Activated CD4-positive, alpha-beta memory T cell treated with anti-CD3 and anti-CD28 coated beads, Interleukin-2, amount 10 ng/mL, durations not matched to agents 7 days and 5 days (primary cell): ENCODE data around the gene TAX1BP1. TPM values are rescaled to one million over a fixed set of nuclear protein-coding genes. Genes with fewer than 3 reads are reported as not detected.

Experiments
- CTCF ChIA-PET: fragments of 350-600 bp; sonication (Branson Sonifier 250); formaldehyde crosslinking; loops from one replicate; lab custom pipeline; 2021; ENCODE audit warnings: antibody characterized with exemption, inconsistent platforms; lab: Charles Lee
- POLR2A ChIA-PET: fragments of 350-600 bp; sonication (Branson Sonifier 250); formaldehyde crosslinking; loops from one replicate; lab custom pipeline; 2021; ENCODE audit warnings: antibody characterized with exemption; lab: Charles Lee
- DNase-seq: peaks from one replicate; pipeline ENCODE4 v3.0.0-alpha.2; 2020
- H3K27ac Mint-ChIP-seq: one replicate; pipeline ENCODE4 v1.8.0; 2021; ENCODE audit warnings: mild to moderate bottlenecking, mixed read lengths
- H3K27me3 Mint-ChIP-seq: one replicate; pipeline ENCODE4 v1.8.0; 2021; ENCODE audit warnings: mixed read lengths
- H3K36me3 Mint-ChIP-seq: one replicate; pipeline ENCODE4 v1.8.0; 2021; ENCODE audit warnings: low read depth, mixed read lengths
- H3K4me1 Mint-ChIP-seq: one replicate; pipeline ENCODE4 v1.8.0; 2021; ENCODE audit warnings: mixed read lengths
- H3K4me3 Mint-ChIP-seq: one replicate; pipeline ENCODE4 v1.8.0; 2021; ENCODE audit warnings: mild to moderate bottlenecking, mixed read lengths
- H3K9me3 Mint-ChIP-seq: one replicate; pipeline ENCODE4 v1.8.0; 2021; ENCODE audit warnings: mixed read lengths
- total RNA-seq, 2 experiments: library from RNA; stranded (reverse); gene quantifications; one replicate each; pipeline ENCODE4 v1.2.3, GENCODE V29; 2021

Gene TAX1BP1
- total RNA-seq, 2 experiments from 2014 or later, result 76.5 to 80.0 TPM

DNA sequence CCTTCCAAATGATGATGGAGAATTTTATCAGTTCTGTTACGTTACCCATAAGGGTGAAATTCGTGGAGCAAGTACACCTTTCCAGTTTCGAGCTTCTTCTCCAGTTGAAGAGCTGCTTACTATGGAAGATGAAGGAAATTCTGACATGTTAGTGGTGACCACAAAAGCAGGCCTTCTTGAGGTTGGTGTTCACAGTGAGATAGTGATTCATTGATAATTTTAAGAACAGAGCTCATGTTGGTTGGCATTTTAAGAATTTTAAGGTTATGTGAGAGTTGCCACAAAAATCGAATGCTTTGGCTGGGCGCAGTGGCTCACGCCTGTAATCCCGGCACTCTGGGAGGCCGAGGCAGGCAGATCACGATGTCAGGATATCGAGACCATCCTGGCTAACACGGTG is 25.9 kb downstream of the TAX1BP1 start:
- no peak overlapping the region for H3K4me3 Mint-ChIP-seq
- H3K4me1 Mint-ChIP-seq, result no peaks in the 10 kb centered on the region
- peaks cover 27% of the 10 kb centered on the region for H3K36me3 Mint-ChIP-seq
- ChIA-PET CTCF (interaction anchor here (0.6 to 1.3 kb wide), 3 partner anchors 9 to 1146 kb away, joined by 3 to 8 read pairs (median 4); no protein-coding TSS in a partner anchor), POLR2A (interaction anchor here (1.0 kb wide), 1 partner anchor 25 kb away, joined by 3 read pairs; no protein-coding TSS in a partner anchor)
- no peak overlapping the region for H3K27ac Mint-ChIP-seq
- no peak for DNase-seq
- no peaks in the 10 kb centered on the region for H3K27me3 Mint-ChIP-seq
- no peaks in the 10 kb centered on the region for H3K9me3 Mint-ChIP-seq

DNA sequence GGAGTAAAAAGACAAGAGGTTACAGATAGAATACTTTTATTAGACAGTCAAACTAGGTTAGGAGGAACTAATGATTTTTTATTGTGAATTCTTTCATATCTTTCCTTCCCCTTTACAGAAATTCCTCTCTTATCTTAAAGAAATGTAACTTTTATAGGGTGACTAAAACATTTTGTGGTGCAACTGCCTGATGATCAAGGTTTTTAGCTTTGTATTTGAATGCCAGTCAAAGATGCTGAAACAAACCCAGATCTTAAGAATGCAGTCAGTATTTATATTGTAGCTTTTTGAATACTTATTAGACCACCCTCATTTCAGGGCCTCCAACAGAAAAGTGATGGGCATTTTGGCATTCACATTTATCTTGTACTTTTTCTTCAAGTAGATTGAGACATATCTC is 27.4 kb downstream of the TAX1BP1 start:
- POLR2A ChIA-PET, result no interaction called here
- Mint-ChIP-seq H3K36me3 (peaks cover 29% of the 10 kb centered on the region), H3K4me3 (no peak overlapping the region), H3K27ac (no peak overlapping the region), H3K4me1 (no peaks in the 10 kb centered on the region), H3K9me3 (no peaks in the 10 kb centered on the region), H3K27me3 (no peaks in the 10 kb centered on the region)
- CTCF ChIA-PET, result no interaction called here
- no peak for DNase-seq

DNA sequence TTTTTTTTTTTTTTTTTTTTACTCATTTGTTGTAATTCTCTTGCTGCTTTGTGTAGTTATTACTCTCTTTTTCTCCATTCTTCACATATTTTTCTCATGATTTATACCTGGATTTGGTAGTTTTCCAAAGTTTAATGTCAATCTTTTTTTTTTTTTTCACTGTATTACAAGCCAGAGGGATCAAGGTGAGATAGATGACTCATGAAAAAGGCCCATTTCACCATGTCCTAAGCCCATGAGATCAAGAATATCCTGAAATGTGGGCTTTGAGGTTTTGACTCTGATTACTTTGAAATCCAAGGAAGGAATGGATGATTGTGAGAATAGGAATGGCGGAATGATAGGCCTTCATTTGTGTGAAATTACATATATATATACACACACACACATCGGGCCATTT is 31.1 kb downstream of the TAX1BP1 start:
- ChIA-PET POLR2A (no interaction called here), CTCF (no interaction called here)
- no peaks in the 10 kb centered on the region for H3K9me3 Mint-ChIP-seq
- H3K4me1 Mint-ChIP-seq, result no peaks in the 10 kb centered on the region
- H3K27ac Mint-ChIP-seq, result no peak overlapping the region
- H3K36me3 Mint-ChIP-seq, result peaks cover 24% of the 10 kb centered on the region
- H3K4me3 Mint-ChIP-seq, result no peak overlapping the region
- no peaks in the 10 kb centered on the region for H3K27me3 Mint-ChIP-seq
- DNase-seq, result no peak

DNA sequence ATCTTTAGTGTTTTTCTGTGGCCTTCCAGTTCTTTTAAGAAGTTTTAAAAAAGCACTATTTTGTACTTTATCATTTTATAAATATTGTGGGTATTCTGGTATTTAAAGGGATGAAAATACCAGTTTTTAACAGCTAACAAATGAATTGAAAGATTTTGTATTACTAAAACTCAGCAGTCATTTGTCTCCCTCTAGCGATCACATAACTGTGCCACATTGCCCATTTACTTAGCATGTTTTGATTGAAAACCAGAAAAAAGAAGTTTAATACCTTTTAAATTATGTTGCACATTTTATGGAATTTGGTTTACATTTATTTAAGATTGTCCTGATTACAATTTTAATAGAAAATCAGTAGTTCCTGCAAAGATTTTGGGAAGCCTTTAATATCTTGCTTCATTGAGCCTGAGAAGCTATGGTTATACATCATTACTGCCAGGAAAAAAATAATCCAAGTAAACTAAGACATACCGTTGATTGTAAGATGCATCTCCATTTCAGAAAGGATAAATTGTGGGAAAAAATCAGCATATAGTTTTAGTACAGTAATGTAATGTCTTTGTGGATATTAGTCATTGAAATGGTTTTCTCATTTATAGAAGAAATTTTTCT is 34.9 kb downstream of the TAX1BP1 start:
- Mint-ChIP-seq H3K27me3 (no peaks in the 10 kb centered on the region), H3K27ac (no peak overlapping the region), H3K36me3 (peaks cover 24% of the 10 kb centered on the region), H3K4me3 (no peak overlapping the region), H3K4me1 (no peaks in the 10 kb centered on the region), H3K9me3 (no peaks in the 10 kb centered on the region)
- no peak for DNase-seq
- CTCF ChIA-PET, result interaction anchor here (0.7 to 2.8 kb wide), 9 partner anchors 9 to 579 kb away, joined by 3 to 15 read pairs (median 5); no protein-coding TSS in a partner anchor
- POLR2A ChIA-PET, result no interaction called here

DNA sequence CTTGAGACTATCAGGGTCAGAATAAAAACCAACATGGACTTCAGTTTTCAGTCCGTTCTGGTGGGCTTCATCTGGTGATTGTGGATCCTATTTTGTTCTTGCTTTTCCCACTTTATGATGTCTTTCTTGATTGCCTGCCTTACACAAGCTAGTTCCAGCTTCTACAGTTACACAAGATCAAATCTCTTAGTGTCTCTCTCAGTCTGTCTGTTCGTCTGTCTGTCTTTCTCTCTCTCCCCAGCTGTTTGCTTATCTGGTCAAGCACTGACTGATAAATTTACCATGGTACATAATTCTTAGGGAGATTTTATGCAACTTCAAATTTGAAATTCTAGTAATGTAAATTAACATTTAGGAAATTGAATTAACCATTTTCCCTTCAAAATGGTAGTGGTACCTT is 35.8 kb downstream of the TAX1BP1 start:
- H3K4me3 Mint-ChIP-seq, result no peak overlapping the region
- no peaks in the 10 kb centered on the region for H3K9me3 Mint-ChIP-seq
- DNase-seq, result no peak
- ChIA-PET POLR2A (no interaction called here), CTCF (interaction anchor here (0.8 kb wide), 1 partner anchor 10 kb away, joined by 3 read pairs; no protein-coding TSS in a partner anchor)
- no peaks in the 10 kb centered on the region for H3K27me3 Mint-ChIP-seq
- H3K4me1 Mint-ChIP-seq, result no peaks in the 10 kb centered on the region
- no peak overlapping the region for H3K27ac Mint-ChIP-seq
- peaks cover 22% of the 10 kb centered on the region for H3K36me3 Mint-ChIP-seq

DNA sequence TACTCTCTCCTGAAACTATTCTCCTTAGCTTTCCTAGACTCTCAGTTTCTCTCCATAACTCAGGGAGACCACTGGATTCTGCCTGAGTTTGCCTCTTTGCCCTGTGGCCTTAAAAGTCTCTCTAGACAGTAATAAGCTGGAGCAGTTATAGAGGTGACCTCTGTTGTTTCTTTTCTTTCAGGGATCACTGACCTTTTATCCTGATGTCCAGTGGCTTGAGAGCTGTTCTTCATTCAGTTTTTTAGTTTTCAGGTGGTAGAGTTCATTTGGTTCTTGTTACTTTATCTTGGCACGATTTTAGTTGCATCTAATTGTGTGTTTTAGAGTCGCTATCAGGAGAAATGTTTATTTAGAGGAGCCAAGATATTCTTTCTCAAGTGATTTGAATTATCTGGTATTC is 37.7 kb downstream of the TAX1BP1 start:
- Mint-ChIP-seq H3K27ac (no peak overlapping the region), H3K4me1 (no peaks in the 10 kb centered on the region), H3K4me3 (no peak overlapping the region), H3K36me3 (peaks cover 9% of the 10 kb centered on the region), H3K27me3 (no peaks in the 10 kb centered on the region), H3K9me3 (no peaks in the 10 kb centered on the region)
- no peak for DNase-seq
- ChIA-PET POLR2A (no interaction called here), CTCF (interaction anchor here (1.0 to 1.4 kb wide), 2 partner anchors 49 to 581 kb away, joined by 3 to 5 read pairs; no protein-coding TSS in a partner anchor)

DNA sequence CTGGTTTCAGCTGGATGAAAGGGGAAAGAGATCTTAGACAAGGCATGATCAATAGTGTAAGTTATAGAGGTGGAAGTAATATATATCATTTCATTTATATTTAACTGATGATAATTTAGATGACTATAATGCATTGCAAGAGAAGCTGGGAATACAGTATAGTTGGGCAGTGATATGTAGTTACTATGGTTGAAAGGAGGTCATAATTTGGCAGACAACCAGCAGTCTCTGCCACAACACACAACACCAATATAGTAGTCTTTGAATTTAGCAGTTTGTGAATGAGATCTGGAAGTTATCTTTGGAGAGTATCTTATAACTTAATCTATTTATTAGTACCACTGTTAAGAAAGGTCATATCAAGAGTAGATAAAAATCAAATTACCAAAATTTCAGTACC is 39.9 kb downstream of the TAX1BP1 start:
- H3K4me3 Mint-ChIP-seq, result no peak overlapping the region
- peaks cover 10% of the 10 kb centered on the region for H3K36me3 Mint-ChIP-seq
- peaks cover 5% of the 10 kb centered on the region for H3K4me1 Mint-ChIP-seq
- H3K27ac Mint-ChIP-seq, result no peak overlapping the region
- DNase-seq, result no peak
- no peaks in the 10 kb centered on the region for H3K9me3 Mint-ChIP-seq
- ChIA-PET CTCF (interaction anchor here (1.0 kb wide), 1 partner anchor 281 kb away, joined by 3 read pairs; no protein-coding TSS in a partner anchor), POLR2A (no interaction called here)
- no peaks in the 10 kb centered on the region for H3K27me3 Mint-ChIP-seq

DNA sequence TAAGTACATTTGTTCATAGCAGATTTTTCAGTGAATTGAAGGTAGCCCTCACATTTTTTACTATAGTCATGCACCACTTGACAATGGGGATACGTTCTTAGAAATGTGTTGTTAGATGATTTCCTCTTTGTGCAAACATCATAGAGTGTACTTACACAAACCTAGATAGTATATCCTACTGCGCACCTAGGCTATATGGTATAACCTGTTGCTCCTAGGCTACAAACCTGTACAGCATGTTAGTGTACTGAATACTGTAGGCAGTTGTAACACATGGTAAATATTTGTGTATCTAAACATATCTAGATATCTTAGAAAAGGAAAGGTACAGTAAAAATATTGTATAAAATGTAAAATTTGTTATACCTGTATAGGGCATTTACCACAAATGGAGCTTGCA is 41.2 kb downstream of the TAX1BP1 start:
- Mint-ChIP-seq H3K9me3 (no peaks in the 10 kb centered on the region), H3K4me1 (peaks cover 5% of the 10 kb centered on the region), H3K27ac (no peak overlapping the region), H3K36me3 (peaks cover 11% of the 10 kb centered on the region), H3K4me3 (no peak overlapping the region), H3K27me3 (no peaks in the 10 kb centered on the region)
- ChIA-PET POLR2A (no interaction called here), CTCF (interaction anchor here (1.0 kb wide), 1 partner anchor 8 kb away, joined by 3 read pairs; no protein-coding TSS in a partner anchor)
- DNase-seq, result no peak

DNA sequence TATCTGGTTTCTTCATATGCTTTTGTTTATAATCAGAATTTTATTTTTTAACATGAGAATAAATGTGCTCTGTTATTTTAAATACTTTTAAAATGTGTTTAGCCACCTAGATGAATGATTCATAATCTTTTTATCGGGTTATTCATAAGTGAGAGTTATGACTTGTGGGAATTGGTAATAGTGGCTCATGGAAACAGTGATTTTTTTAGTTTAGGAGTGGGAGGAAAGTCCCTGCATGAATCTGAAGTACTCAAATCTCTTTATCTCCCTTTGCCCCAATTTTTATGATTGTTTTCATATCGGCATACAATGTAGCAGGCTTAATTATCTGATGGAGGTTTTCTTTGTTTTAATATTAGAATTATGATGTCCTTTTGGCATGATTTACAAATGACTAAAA is 42.9 kb downstream of the TAX1BP1 start:
- H3K36me3 Mint-ChIP-seq, result peaks cover 16% of the 10 kb centered on the region
- H3K4me3 Mint-ChIP-seq, result no peak overlapping the region
- H3K9me3 Mint-ChIP-seq, result no peaks in the 10 kb centered on the region
- ChIA-PET CTCF (interaction anchor here (0.7 to 1.1 kb wide), 2 partner anchors 120 to 138 kb away, joined by 3 read pairs; partner anchors contain the start of gene HIBADH), POLR2A (no interaction called here)
- no peak for DNase-seq
- no peak overlapping the region for H3K27ac Mint-ChIP-seq
- H3K4me1 Mint-ChIP-seq, result peaks cover 5% of the 10 kb centered on the region
- no peaks in the 10 kb centered on the region for H3K27me3 Mint-ChIP-seq

DNA sequence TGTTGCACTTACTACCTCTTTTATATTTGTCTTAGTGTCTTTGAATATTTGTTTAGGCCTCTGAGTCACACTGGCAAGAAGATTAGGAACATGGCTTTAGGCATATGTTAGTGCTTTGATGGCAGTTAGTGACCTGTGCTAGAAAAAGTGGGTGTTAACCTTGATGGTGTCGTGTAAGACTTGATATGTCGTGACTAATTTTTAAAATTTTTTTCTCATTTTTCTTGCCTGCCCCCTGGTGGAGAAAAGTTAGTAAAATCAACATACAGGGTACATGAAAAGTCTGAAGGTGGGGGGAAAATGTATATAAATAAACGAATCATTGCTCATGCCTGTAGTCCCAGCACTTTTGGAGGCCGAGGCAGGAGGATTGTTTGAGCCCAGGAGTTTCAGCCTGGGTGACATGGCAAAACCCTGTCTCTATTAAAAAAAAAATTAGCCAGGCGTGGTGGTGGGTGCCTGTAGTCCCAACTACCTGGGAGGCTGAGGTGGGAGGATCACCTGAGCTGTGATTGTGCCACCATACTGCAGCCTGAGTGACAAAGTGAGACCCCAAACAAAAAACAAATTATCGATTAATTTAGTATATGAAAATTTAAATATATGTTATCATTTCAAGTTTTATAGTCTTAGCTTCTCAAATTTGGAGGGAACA is 44.6 kb downstream of the TAX1BP1 start:
- ChIA-PET CTCF (interaction anchor here (0.8 to 2.4 kb wide), 7 partner anchors 9 to 588 kb away, joined by 3 to 14 read pairs (median 7); no protein-coding TSS in a partner anchor), POLR2A (no interaction called here)
- no peak overlapping the region for H3K27ac Mint-ChIP-seq
- DNase-seq, result no peak
- H3K27me3 Mint-ChIP-seq, result no peaks in the 10 kb centered on the region
- H3K36me3 Mint-ChIP-seq, result peaks cover 24% of the 10 kb centered on the region
- H3K4me1 Mint-ChIP-seq, result peaks cover 5% of the 10 kb centered on the region
- no peaks in the 10 kb centered on the region for H3K9me3 Mint-ChIP-seq
- no peak overlapping the region for H3K4me3 Mint-ChIP-seq

DNA sequence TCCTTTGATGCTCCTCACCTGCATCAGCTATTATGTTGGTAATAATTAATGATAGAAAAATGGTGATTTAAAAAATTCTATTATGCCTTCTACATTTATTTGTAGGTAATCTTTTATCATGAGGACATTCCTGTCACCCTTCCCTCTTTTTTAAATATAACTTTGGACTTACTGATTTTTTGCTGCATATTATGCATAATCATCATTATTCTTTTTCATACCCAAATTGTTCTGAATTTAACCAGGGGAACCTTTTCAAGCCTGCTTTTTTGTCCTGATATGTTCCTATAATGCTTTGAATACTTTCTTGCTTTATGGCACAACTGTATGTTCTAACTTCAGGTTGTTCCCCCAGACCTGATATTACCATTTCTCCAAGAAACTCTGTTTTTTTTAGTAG is 48.5 kb downstream of the TAX1BP1 start:
- H3K9me3 Mint-ChIP-seq, result no peaks in the 10 kb centered on the region
- no peak overlapping the region for H3K4me3 Mint-ChIP-seq
- no peak overlapping the region for H3K27ac Mint-ChIP-seq
- H3K4me1 Mint-ChIP-seq, result peaks cover 3% of the 10 kb centered on the region
- H3K36me3 Mint-ChIP-seq, result peaks cover 34% of the 10 kb centered on the region
- ChIA-PET CTCF (interaction anchor here (1.3 kb wide), 1 partner anchor 592 kb away, joined by 3 read pairs; no protein-coding TSS in a partner anchor), POLR2A (no interaction called here)
- H3K27me3 Mint-ChIP-seq, result no peaks in the 10 kb centered on the region
- no peak for DNase-seq

DNA sequence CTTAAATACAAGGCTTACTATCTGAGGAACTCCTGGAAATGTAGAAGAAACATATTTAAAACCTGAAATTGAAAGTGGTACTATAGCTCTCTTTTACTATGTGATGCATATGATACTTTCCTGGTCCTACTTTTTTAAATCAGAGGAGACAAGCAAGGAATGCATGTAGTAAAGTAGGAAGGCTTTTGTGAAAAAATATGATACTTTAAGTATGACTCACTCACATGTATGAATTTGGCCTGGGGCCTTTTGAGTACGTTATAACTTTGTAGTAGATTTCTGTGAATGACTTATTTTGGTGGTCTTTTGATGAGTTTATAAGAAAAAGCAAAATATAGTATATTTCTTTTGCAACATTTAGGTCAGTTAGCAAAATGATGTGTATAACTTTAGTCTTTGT is 53.8 kb downstream of the TAX1BP1 start:
- no peak for DNase-seq
- H3K4me1 Mint-ChIP-seq, result no peaks in the 10 kb centered on the region
- peaks cover 37% of the 10 kb centered on the region for H3K36me3 Mint-ChIP-seq
- H3K27me3 Mint-ChIP-seq, result no peaks in the 10 kb centered on the region
- H3K9me3 Mint-ChIP-seq, result no peaks in the 10 kb centered on the region
- POLR2A ChIA-PET, result no interaction called here
- CTCF ChIA-PET, result no interaction called here
- no peak overlapping the region for H3K4me3 Mint-ChIP-seq
- H3K27ac Mint-ChIP-seq, result no peak overlapping the region

DNA sequence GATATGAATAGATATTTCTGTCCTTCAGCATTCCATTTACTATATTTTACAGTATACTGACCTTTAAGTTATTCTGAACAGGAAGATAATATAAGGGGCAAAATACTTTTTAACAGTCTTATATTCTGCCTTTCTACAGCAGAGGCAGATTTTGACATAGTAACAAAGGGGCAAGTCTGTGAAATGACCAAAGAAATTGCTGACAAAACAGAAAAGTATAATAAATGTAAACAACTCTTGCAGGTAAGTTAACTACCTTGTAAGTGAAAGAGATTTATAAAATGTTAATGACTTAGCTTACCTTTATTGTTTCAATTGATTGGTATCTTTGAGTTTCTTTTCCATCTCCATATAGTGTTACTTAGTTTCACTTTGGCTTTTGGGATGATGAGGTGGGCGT is 56.0 kb downstream of the TAX1BP1 start:
- Mint-ChIP-seq H3K27me3 (no peaks in the 10 kb centered on the region), H3K4me3 (no peak overlapping the region)
- POLR2A ChIA-PET, result no interaction called here

More for the DNA sequence above, 56.0 kb downstream of the TAX1BP1 start:
- CTCF ChIA-PET, result no interaction called here
- Mint-ChIP-seq H3K4me1 (no peaks in the 10 kb centered on the region), H3K9me3 (no peaks in the 10 kb centered on the region), H3K36me3 (peaks cover 40% of the 10 kb centered on the region), H3K27ac (no peak overlapping the region)
- no peak for DNase-seq
